Hematopoietic multipotent progenitor cell treated with erythropoietin and hydrocortisone succinate and interleukin-3 and kit ligand, for 4 days (in vitro differentiated cells): ENCODE data around the gene TBXA2R.
A peak's percentile ranks its signal among the peaks of the same experiment; 100 is the strongest.
"Not testable (repeated sequence)": the region's sequence is repeated elsewhere in the genome, so short reads cannot be mapped to it uniquely, and the experiment has no call there.

Experiments used
- DNase-seq: peaks from one replicate; pipeline ENCODE4 v3.0.0-alpha.2; 2015

Gene TBXA2R

DNA sequence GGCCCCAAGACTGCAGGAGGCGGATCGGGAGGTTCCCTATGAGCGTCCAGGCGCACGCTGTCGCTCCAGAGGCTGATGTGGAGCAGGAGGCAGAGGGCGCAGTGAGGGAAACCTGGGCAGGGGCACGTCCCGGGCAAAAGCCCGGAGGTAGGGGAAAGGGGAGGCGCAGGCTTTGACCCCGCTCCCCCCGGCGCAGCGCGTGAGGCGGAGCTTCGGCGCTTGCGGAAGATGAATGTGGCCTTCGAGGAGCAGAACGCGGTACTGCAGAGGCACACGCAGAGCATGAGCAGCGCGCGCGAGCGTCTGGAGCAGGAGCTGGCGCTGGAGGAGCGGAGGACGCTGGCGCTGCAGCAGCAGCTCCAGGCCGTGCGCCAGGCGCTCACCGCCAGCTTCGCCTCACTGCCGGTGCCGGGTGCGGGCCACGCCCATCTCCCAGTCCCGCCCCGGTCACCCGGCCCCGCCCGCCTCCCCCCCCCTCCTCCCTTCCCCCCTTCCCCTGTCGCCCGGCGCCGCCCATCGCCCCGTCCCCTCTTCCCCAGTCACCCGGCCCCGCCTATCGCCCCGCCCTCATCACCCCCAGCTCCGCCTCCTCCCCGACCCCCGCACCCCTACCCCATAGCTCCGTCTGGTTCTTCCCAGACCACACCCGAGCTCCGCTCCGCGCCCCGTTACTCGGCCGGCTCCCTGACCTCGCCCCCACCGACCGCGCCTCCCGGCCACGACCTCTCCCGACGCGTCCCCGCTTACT, 29.8 kb downstream of the TBXA2R start:
- DNase-seq: peak; percentile 79

DNA sequence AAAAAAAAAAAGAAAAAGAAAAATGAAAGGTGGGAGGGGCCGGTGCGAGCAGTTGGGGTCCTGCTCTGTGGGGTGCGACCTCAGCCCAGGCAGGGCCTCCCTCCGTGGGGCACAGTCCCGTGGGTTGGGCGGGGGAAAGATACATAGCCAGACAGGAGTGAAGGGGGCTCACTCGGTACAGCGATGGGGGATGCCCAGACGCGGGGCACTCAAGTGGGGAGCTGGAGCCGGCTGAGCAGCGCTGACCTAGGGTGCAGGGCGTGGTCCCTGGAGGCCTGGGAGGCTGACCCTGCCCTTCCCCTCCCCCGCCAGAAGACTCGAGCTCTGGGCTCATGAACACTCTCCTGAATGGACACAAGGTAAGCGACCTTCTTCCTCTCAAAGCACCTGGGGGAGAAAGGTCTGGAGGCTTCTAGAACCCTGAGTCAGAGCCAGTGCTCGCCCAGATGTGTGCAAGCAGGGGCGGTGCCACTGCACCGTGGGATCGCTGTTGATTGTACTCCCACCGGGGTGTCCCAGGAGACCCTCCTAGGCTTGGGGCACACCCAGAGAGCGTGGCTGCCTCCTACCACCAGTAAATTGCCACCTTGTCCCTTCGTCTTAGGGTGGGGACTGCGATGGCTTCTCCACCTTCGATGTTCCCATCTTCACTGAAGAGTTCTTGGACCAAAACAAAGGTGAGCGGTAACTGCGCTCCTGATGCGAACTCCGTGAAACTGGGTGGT, 30.6 kb downstream of the TBXA2R start:
- no peak for DNase-seq

GRCh38 chr19:3575260-3575741, 31.4 kb downstream of the TBXA2R start:
- DNase-seq: peak; percentile 49

- peak; percentile 99 for DNase-seq
Measured at GRCh38 chr19:3573858-3574637, 32.6 kb downstream of the TBXA2R start.

DNA sequence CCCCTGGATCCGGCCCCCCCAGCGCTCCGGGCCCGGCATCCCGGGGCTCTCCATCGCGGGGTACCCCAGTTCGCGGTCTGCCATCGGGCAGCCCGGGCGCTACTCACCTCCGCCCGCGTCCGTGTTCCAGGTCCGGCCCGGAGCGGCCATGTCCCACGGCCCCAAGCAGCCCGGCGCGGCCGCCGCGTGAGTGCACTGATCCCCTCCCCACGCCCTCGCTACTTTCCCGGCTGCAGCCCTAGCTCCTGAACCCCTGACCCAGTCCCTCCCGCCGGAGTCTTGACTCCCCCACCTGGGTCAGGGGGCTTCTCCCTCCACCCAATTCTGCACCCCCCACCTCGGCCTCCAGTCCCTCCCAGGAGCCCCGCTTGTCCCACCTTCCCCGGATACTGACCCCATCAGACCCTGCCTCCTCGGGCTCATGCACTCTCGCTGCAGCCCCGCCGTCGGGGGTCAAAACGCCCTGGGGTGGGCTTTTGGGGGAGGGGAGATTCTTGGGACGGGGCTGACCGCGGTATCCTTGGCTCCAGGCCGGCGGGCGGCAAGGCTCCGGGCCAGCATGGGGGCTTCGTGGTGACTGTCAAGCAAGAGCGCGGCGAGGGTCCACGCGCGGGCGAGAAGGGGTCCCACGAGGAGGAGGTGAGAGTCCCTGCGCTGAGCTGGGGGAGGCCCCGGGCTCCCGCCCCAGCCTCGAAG, 33.4 kb downstream of the TBXA2R start:
- DNase-seq: peak; percentile 57

DNA sequence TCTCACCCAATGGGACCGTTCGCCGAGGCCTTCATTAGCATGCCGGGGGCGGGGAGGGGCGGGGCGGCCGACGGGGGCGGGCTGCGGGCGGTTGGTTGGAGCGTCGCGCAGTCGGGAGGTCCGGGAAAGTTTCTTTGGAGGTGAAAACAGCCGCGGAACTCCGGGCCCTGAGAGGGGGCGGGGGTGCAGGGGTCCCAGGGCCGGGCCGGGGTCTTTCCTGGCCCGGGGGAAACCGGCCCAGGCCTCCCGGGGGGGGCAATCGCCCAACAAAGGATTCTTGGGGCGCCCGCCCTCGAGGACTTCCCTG, 33.9 kb downstream of the TBXA2R start, which contains the start of gene HMG20B:
Gene HMG20B (plus strand): TSS at position 90 of the 307 bp plus-strand sequence. CDS start 366 bp downstream, outside the sequence.
- no peak for DNase-seq

GRCh38 chr19:3572132-3572854, 34.4 kb downstream of the TBXA2R start:
- peak; percentile 100 for DNase-seq

GRCh38 chr19:3570606-3571011, 36.1 kb downstream of the TBXA2R start:
- DNase-seq: no peak

- DNase-seq: not testable (repeated sequence)
Measured at GRCh38 chr19:3570042-3570441, 36.6 kb downstream of the TBXA2R start.

DNA sequence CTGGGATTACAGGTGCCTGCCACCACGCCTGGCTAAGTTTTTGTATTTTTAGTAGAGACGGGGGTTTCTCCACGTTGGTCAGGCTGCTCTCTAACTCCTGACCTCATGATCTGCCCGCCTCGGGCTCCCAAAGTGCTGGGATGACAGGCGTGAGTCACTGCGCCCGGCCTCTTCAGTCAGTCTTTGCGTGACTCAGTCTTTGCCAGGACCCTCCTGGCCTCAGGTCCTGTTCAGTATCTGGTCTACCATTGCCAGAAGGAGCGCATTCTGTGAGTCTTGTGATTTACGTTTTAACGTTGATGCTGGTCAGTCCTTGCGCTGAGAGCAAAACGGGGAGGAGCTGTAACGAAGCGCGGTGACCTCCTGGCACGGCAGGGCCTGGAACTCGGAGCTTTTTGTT, 41.5 kb downstream of the TBXA2R start:
- no peak for DNase-seq

DNA sequence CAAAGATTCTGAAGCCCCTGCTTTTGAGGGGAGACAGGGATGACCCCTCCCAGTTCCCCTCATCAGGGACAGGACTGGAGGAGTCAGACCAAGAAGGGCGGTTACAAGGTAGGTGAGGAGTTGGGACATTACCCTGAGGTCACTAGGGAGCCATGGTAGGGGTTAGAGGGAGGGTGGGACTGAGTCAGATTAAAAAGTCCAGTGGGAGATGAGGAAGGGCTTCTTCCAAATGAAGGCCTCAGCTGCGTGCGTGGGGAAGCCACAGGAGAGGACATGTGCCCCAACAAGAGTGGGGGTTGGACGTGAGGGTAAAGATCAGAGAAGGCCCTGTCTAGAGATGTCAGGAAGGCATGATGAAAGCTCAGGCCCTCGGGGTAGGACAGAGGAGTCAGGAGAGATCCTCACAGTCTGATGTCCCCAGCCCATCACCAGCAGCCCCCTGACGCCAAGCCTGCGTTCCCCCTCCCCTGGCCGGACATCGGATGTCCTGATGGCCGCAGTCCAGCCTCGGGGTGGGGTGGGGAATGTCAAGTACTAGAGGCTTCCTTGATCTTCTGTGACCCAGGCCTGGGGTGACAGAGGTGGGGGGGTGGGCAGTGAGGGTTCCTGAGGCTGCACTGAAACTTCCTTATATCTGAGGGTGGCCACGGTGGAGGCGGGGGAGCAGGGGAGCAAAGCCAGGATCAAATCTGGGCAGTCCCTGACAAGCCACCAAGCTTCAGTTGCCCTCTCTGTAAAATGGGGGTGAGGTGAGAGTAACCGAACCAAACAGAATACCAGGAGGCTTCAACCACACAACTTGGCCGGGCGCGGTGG, 42.8 kb downstream of the TBXA2R start:
- DNase-seq: no peak

DNA sequence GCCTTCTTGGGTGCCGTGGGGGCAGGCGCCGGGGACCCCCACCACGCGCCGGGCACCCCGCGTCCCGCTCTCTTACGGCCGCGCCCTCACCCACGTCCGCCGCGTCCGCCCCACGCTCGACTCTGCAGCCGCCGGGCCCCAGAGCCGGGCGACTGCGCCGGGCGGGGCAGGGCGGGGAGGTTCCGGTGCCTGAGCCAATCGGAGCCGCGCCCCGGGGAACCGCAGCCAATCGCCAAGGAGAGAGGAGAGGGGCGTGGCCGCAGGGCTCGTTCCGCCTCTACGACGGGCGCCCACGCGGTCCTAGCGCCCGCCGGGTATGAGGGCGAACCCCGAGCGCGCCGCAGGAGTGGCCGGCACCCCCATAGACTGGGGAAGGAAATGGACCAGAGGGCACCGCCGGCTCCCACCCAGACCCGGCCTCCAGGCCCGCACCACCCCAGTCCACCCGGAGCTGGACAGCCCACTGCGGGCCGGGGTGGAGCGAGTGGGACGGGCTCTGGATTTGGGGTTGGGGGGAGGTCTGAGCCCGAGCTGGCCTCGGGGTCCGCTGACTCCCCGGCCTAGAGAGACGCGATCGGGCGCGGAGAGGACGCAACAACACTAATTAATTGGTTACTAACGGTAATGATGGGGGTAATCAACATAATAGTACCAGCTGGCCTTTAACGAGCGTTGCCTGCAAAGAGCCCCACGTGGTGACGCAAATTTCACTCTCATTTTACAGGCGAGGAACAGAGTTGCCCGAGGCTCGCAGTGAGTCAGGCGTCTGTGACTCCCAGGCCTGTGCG, 49.0 kb downstream of the TBXA2R start, which contains the start of gene MFSD12:
Gene MFSD12 (minus strand): TSS at position 126 of the 788 bp plus-strand sequence. CDS start 183 bp downstream, outside the sequence.
- peak; percentile 98 for DNase-seq

DNA sequence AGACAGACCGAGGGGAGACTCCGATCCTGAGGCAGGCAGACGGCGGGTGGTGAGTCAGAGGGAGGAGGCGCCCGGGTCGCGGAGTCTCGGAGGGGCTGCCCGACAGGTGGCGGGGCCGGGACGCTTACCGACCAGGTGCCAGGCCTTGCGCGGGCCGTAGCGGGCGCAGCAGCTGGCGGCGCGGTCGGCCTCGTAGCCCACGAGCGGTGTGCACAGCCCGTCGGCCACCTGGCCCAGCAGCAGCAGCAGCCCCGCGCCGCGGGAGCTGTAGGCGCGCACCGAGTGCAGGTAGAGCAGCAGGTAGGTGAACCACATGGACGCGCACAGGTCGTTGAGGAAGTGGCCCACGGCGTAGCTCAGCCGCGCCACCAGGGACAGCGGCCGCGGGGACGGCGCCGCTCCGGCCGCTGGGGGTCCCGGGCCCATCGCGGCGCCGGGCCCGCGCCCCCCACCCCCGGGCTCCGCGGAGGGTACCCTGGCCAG, 49.7 kb downstream of the TBXA2R start:
- peak; percentile 58 for DNase-seq

DNA sequence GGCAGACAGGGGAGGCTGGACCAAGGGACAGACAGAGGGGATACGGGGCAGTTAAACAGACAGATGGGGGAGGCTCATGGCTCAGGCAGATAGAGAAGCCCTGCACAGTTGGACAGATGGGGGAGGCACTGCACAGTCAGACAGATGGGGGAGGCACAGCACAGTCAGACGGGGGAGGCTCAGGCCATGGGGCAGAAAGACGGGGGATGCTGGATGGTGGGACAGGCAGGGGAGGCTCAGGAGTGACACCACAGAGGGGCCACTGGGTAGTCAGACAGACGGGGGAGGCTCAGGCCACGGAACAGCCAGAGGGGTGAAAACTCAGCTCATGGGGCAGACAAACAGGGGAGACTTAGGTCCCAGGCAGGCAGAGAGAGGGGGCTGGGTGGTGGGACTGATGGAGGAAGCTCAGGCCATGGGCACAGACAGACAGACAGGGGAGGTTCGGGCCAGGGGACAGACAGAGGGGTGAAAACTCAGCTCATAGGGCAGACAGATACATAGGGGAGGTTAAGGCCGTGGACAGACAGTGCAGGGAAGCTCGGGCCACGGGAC, 50.2 kb downstream of the TBXA2R start:
- DNase-seq: no peak

GRCh38 chr19:3555653-3556422, 50.8 kb downstream of the TBXA2R start:
- no peak for DNase-seq

DNA sequence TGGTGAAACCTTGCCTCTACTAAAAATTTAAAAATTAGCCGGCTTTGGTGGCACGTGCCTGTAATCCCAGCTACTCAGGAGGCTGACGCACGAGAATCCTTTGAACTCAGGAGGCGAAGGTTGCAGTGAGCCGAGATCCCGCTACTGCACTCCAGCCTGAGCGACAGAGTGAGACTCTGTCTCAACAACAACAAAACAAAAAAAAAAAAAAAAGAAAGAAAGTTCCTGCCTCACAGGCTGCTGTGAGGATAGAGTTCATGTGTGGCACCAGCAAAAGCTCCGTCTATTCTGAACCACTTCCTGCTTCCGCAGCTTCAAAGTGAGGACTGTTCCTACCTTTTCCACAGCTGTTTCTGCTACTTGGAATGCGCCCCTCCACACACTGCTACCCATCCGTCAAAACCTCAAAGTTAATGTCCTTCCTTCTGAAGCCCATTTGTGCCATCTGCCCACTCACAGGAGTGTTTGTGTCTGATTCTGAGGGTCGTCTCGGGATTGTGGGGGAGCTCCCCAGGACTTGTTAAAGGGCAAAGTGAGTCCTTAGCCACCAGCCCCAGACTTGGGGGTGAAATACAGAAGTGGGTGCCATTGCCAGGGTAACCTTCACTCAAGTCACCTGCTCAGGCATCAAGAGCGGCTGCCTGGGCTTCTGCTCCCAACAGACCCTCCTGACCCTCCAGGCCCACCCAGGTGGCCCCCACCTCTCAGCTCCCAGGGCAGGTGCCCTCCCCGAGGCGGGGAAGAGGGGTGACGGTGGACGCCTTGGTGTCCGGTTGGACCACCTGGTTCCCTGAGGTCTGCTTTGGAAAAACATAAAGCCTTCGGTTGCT, 52.2 kb downstream of the TBXA2R start:
- peak; percentile 55 for DNase-seq

GRCh38 chr19:3551792-3552095, 54.9 kb downstream of the TBXA2R start:
- no peak for DNase-seq
